CD4-positive, alpha-beta T cell treated with Interleukin-4 for 4 hours (primary cell): ENCODE measurements around the gene BAG2.
A peak's percentile ranks its signal among the peaks of the same experiment; 100 is the strongest.

Experiments used
- DNase-seq: peaks from one replicate; pipeline ENCODE4 v3.0.0-alpha.2; 2020

The BAG2 gene

DNA sequence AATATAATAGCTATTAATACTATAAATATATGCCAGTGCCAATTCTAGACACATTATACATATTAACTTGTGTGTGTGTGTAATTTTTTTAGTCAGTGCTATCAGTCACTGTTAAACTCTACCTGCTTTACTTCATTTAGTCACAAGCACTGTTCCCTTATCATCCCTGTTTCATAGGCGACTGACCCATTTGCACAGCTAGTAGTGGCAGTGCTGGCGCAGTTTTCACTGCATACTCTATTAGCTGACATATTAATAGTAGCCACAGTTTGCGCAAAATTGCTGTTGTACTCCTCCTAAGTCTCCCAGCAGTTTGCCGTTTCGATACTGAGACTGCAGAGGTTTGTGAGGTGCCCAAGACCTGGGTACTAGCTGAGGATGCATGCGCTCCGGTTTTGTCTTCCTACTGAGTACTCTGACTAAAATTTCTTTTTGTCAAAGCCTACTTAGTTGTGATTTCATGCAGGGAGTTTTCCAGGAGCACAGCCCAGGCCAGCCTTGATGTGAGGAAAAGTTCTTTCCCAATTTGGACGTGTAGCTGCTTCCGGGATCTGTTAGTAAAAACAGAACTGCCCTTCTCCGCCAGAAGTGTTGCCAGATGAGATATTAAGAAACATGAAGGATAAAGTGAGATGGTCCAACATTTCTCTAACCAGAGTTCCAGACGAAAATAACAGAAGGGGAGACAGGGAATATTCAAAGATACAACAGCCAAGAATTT is 5.6 kb downstream of the BAG2 start:
- no peak for DNase-seq

DNA sequence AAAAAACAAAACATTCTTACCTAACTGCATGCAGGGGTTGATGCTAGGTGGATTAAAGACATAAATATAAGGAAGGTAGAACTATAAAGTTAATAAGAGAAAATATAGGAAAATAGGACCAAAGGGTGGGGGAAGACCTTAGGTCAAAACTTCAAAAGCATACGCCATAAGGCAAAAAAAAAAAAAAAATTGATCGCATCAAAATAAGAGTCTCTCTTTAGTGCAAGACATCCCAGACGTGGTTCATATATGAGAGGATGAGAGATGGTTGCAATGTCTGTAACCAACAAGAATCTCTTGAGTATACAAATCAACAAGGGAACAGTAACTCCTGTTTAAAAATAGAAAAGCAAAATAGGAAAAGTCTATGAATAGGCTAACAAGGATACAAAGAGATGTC is 8.5 kb downstream of the BAG2 start:
- no peak for DNase-seq

DNA sequence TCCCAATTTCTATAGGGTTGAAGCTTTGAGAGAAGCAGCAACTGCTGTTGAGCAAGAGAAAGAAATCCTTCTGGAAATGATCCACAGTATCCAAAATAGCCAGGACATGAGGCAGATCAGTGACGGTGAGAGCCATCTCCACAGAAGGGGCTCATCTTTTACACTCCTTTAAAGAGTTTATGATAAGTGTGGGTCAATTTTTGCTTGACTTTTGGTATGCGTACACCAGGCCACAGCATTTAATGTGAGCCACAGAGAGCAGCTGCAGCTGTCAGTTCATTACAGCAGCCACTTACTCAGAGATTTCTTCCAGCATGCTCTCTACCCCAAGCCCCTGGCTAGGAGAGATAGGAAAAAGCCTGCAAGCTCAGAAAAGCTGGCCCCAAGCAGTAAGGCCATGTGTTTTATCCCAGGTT is 9.9 kb downstream of the BAG2 start:
- no peak for DNase-seq

- DNase-seq, result no peak
Observed at GRCh38 chr6:57183336-57183735, 11.2 kb downstream of the BAG2 start.

- no peak for DNase-seq
Observed at GRCh38 chr6:57190140-57190539, 18.0 kb downstream of the BAG2 start.

DNA sequence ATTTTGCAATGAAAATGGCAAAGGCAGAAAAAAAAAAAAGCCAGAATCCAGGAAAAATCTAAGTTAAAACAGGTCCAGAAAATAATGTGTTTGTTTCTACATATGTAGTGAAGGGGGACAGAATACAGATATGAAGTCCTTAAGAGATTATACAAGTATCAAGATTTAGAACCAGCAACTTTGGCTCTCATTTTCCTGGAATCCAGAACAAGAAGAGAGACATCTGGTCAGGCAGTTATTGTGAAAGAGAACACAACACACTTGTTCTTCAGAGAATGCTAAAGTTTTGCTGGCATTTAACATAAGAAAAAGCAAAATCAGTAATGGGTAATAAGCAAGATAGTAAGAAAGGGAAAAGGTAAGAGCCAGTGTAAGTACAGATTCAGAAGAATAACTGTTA is 21.1 kb downstream of the BAG2 start:
- DNase-seq, result no peak

DNA sequence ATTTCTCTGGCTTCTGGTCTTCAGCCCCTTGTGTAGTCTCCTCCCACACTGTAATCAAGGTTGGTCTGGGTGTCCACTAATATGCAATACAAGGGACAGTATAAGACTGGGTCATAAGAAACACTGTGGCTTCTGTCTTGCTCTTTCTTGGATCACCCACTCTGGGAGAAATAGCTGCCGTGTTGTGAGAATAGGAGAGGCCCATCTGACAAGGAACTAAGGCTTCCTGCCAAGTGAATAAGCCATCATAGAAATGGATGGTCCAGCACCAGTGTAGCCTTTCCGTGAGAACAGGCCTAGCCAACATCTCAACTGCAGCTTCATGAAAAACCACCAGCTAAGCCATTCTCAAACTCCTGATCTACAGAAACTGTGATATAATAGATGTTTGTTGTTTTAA is 23.3 kb downstream of the BAG2 start:
- no peak for DNase-seq

GRCh38 chr6:57198926-57199636 is 27.0 kb downstream of the BAG2 start:
- DNase-seq, result no peak

DNA sequence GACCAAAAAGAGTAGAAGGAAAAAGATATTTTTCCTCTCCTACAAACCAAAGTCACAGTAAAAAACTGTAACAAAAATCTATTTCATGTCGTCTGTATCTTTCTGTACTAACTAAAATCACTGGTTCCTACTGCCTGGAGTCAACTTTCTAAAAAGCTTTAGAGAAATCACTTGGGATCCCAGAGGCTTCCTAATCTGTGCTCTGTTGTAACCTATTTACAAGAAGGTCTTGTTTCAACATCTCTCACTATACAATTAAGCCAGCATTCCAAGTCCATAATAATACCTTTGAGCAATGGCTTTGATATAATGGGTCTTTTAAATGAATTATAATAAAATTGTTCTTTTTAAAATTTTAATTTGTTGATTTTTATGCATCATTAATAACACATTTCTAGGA is 29.6 kb downstream of the BAG2 start:
- DNase-seq, result no peak

- DNase-seq, result no peak
Observed at GRCh38 chr6:57205550-57206328, 33.6 kb downstream of the BAG2 start.

DNA sequence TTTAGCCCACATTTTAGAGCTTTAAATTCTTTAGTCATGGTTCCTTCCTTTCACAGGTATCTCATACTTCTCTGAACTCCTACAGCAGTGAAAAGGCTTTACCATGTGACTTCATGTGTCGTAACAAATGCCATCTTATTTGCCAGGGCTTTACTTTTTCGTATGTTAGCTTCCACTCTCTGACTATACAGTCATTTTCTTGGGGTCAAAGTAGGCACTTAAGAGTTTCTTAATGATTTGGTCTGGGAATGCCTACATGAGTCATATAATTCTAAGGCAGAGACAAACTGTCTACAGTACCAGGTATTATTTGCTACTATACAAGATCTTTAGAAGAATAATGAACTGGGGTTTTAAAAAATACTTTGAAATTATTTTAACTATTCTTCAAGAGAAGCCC is 35.0 kb downstream of the BAG2 start:
- DNase-seq, result no peak

DNA sequence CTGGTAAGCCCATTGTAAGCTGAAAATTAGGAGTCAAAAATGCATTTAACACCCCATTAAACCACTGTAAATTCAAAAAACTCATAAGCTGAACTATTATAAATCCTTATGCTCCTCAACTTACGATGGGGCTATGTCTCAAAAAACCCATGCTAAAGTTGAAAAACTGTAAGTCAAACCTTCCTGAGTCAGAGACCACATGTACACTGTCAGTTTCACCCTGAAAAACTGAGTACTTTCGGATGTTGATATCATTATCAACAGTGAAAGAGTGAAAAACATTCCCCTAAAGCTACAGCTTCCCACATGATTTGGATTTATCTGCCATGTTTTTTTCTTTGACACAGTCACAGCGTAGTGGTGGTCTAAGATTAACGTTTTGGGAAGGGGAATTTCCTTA is 35.7 kb downstream of the BAG2 start:
- DNase-seq, result no peak

GRCh38 chr6:57209030-57209429 is 36.9 kb downstream of the BAG2 start:
- no peak for DNase-seq

- DNase-seq, result no peak
Observed at GRCh38 chr6:57210060-57210459, 37.9 kb downstream of the BAG2 start.

DNA sequence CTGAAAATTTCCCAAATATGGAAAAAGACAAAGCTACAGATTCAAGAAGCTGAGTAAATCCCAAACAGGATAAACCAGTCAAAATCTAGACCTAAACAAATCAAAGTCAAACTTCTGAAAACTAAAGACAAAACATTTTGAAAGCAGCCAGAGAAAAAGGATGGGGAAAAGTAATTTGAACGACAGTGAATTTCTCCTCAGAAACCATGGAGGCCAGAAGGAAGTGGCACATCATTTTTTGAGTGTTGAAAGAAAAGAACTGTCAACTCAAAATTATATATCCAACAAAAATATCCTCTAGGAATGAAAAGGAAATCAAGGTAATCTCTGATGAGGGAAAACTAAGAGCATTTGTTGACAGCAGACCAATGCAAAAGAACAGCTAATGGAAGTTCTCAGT is 43.1 kb downstream of the BAG2 start:
- no peak for DNase-seq

GRCh38 chr6:57216235-57217101 is 44.3 kb downstream of the BAG2 start:
- DNase-seq, result no peak

DNA sequence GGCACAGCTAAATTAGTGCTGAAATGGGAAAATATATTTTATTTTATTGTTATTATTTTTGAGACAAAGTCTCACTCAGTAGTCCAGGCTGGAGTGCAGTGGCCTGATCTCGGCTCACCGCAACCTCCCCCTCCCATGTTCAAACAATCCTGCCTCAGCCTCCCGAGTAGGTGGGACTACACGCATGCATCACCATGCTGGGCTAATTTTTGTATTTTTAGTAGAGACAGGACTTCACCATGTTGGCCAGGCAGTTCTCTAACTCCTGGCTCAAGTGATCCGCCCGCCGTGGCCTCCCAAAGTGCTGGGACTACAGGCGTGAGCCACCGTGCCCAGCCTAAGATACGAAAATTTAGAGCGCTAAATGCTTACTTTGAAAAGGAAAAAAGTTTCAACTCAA is 45.1 kb downstream of the BAG2 start:
- DNase-seq, result no peak

DNA sequence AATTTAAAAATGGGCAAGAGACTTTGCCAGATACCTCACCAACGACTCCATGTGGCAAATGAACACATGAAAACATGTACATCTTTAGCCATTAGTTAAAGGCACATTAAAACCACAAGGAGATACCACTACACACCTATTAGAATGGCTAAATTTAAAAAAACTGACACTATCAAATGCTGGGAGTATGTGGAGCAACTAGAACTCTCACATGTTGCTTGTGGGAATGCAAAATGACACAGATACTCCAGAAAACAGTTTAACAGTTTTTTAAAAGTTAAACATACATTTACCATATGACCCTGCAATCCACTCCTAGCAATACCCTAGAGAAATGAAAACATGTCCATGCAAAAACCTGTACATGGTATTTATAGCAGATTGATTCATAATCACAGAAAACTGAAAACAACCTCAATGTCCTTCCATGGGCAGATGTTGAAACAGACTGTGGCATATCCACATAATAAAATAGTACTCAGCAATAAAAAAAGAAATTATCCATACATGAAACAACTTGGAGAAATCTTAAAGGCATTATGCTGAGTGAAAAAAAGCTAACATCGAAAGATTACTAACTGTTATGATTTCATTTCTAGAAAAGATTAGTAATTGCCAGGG is 48.1 kb downstream of the BAG2 start:
- no peak for DNase-seq

- peak; percentile 24 for DNase-seq
Observed at GRCh38 chr6:57221191-57221935, 49.2 kb downstream of the BAG2 start.

- peak; percentile 79 for DNase-seq
Observed at GRCh38 chr6:57221936-57222742, 50.0 kb downstream of the BAG2 start, which contains the start of gene RAB23. Gene RAB23 (minus strand): TSS chr6:57222307. CDS start chr6:57210380, 11,927 bp downstream.

DNA sequence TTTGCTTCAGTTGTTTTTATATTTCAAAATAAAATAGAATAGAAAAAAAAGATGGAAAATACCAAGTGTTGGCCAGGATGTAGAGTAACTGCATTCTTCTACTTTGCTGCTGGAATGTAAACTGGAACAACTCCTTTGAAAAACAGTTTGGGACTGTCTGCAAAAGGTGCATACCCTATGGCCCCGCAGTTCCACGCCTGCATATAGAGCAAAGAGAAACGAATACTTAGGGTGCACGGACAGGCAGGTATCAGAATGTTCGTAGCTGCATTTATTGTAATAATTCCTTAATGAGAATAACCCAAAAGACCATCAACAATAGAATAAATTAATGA is 50.6 kb downstream of the BAG2 start:
- DNase-seq, result no peak
